ENCODE results near the gene CCDC142.

GRCh38 chr2:74424995-74425406 lies 57.8 kb downstream of the CCDC142 start:
- TF ChIP-seq CTCF (conservative IDR thresholded peaks at IDR 0.05; ENCODE audit: low read depth, low read length) (no peak), EZH2 (IDR thresholded peaks at IDR 0.05; ENCODE audit: borderline replicate concordance, low read depth, low read length, poor library complexity, severe bottlenecking) (no peak)
